PC-9 (cell line): Measurements from ENCODE around the gene KIF5C. TPM values are rescaled to one million over a fixed set of nuclear protein-coding genes. Genes with fewer than 3 reads are reported as not detected.
A peak's percentile ranks its signal among the peaks of the same experiment; 100 is the strongest.

Source experiments
- BruUV-seq: library from RNA; stranded (reverse); fragments of 400-500 nt; replicated peaks from 2 replicates; lab custom pipeline; 2021; lab: Mats Ljungman, UMichigan
- CTCF ChIA-PET: fragments of 300-600 bp; sonication (Branson Sonifier 250); formaldehyde crosslinking; loops from one replicate; lab custom pipeline; 2022; ENCODE audit warnings: antibody characterized with exemption; lab: Charles Lee
- POLR2A ChIA-PET: fragments of 300-600 bp; sonication (Branson Sonifier 250); formaldehyde crosslinking; loops from one replicate; lab custom pipeline; 2022; ENCODE audit warnings: antibody characterized with exemption; ENCODE audit not compliant: unreplicated experiment; lab: Charles Lee
- DNase-seq, 2 experiments: peaks; one replicate each; pipeline versions ENCODE4 v3.0.0 to v3.0.0-alpha.2; 2015 to 2022; ENCODE audit warnings: mixed read lengths in 1 of 2
- H2AFZ ChIP-seq: fragments of 200-600 bp; sonication (generic); 2 replicates; pipeline ENCODE4 v1.8.1; 2017; ENCODE audit warnings: antibody characterized with exemption
- H3F3A ChIP-seq: fragments of 200-600 bp; sonication (generic); 2 replicates; pipeline ENCODE4 v1.8.1; 2017; ENCODE audit warnings: antibody characterized with exemption, mild to moderate bottlenecking, low read depth; ENCODE audit not compliant: insufficient read depth
- H3K27ac ChIP-seq: fragments of 200-600 bp; sonication (generic); 2 replicates; pipeline ENCODE4 v1.6.1; 2016; ENCODE audit warnings: mixed run types
- H3K27me3 ChIP-seq: fragments of 200-600 bp; sonication (generic); 2 replicates; pipeline ENCODE4 v1.6.1; 2016; ENCODE audit warnings: low read depth, mixed run types; ENCODE audit not compliant: insufficient read depth
- H3K36me3 ChIP-seq: fragments of 200-600 bp; sonication (generic); 2 replicates; pipeline ENCODE4 v1.6.1; 2016; ENCODE audit warnings: low read depth, mixed run types
- H3K4me1 ChIP-seq: fragments of 200-600 bp; sonication (generic); replicated peaks from 2 replicates; pipeline ENCODE4 v1.6.1; 2016; ENCODE audit warnings: mixed run types; ENCODE audit not compliant: insufficient read depth
- H3K4me2 ChIP-seq: fragments of 200-600 bp; sonication (generic); 2 replicates; pipeline ENCODE4 v1.6.1; 2017; ENCODE audit warnings: mixed run types
- H3K4me3 ChIP-seq: fragments of 200-600 bp; sonication (generic); 2 replicates; pipeline ENCODE4 v1.6.1; 2016; ENCODE audit warnings: mixed run types
- H3K79me2 ChIP-seq: fragments of 200-600 bp; sonication (generic); 2 replicates; pipeline ENCODE4 v1.6.1; 2017; ENCODE audit warnings: low read depth, mixed run types
- H3K9me2 ChIP-seq: fragments of 200-600 bp; sonication (generic); 2 replicates; pipeline ENCODE4 v1.8.1; 2017; ENCODE audit warnings: mild to moderate bottlenecking; ENCODE audit not compliant: insufficient read depth
- H3K9me3 ChIP-seq: fragments of 200-600 bp; sonication (generic); 2 replicates; pipeline ENCODE4 v1.8.1; 2016; ENCODE audit warnings: low read depth; ENCODE audit not compliant: insufficient read depth
- H4K20me1 ChIP-seq: fragments of 200-600 bp; sonication (generic); 2 replicates; pipeline ENCODE4 v1.8.1; 2017; ENCODE audit not compliant: insufficient read depth
- CTCF ChIP-seq: fragments of 200-600 bp; sonication (generic); conservative IDR thresholded peaks from 2 replicates; pipeline ENCODE4 v1.6.1; 2017; ENCODE audit warnings: mixed run types, antibody characterized with exemption, mild to moderate bottlenecking, moderate library complexity
- EZH2 ChIP-seq: fragments of 200-600 bp; sonication (generic); IDR thresholded peaks from 2 replicates; pipeline ENCODE4 v1.8.0; 2017; ENCODE audit warnings: antibody characterized with exemption, low read depth
- intact Hi-C: fragments of 100-400 bp; cut with micrococcal nuclease; formaldehyde crosslinking; loops from one replicate; pipeline ENCODE4 v1.10.0; 2022; ENCODE audit not compliant: unreplicated experiment
- total RNA-seq: library from RNA; stranded (reverse); gene quantifications from 2 replicates; pipeline ENCODE4 v1.2.3, GENCODE V29; 2021

Gene KIF5C
- total RNA-seq, 1 experiment from 2014 or later, result 0.07 TPM

GRCh38 chr2:149070681-149071320 lies 195.8 kb downstream of the KIF5C start:
- no peaks in the 10 kb centered on the region for H3K36me3 ChIP-seq
- H3K27me3 ChIP-seq, result no peaks in the 10 kb centered on the region
- H3K79me2 ChIP-seq, result peaks cover 61% of the 10 kb centered on the region
- BruUV-seq, result no TSS peak
- peak in 1 of 2 experiments; percentile 79 for DNase-seq
- TF ChIP-seq EZH2 (no peak), CTCF (no peak)
- H3K9me3 ChIP-seq, result no peaks in the 10 kb centered on the region
- no peaks in the 10 kb centered on the region for H4K20me1 ChIP-seq
- H3K4me3 ChIP-seq, result peak overlapping the region; percentile 27; the same call in 1 of the 2 replicates
- H2AFZ ChIP-seq, result peak overlapping the region; percentile 60; the same call in 1 of the 2 replicates
- CTCF ChIA-PET, result no interaction called here
- intact Hi-C loops, result no loop called here
- POLR2A ChIA-PET, result no interaction called here
- H3K4me1 ChIP-seq, result peaks cover 72% of the 10 kb centered on the region
- H3F3A ChIP-seq, result peaks cover 45% of the 10 kb centered on the region
- H3K4me2 ChIP-seq, result peak overlapping the region; percentile 82
- H3K27ac ChIP-seq, result peak overlapping the region; percentile 99
- no peaks in the 10 kb centered on the region for H3K9me2 ChIP-seq

GRCh38 chr2:149075105-149075504 lies 200.1 kb downstream of the KIF5C start:
- H3K27ac ChIP-seq, result peak overlapping the region; percentile 76
- no peak for DNase-seq
- H3K4me3 ChIP-seq, result no peak overlapping the region
- POLR2A ChIA-PET, result no interaction called here
- peaks cover 80% of the 10 kb centered on the region for H3K4me1 ChIP-seq
- H4K20me1 ChIP-seq, result no peaks in the 10 kb centered on the region
- no peaks in the 10 kb centered on the region for H3K36me3 ChIP-seq
- no peaks in the 10 kb centered on the region for H3K9me2 ChIP-seq
- CTCF ChIA-PET, result no interaction called here
- no peaks in the 10 kb centered on the region for H3K9me3 ChIP-seq
- no TSS peak for BruUV-seq
- H3F3A ChIP-seq, result peaks cover 36% of the 10 kb centered on the region
- intact Hi-C loops, result no loop called here
- TF ChIP-seq EZH2 (no peak), CTCF (no peak)
- peaks cover 74% of the 10 kb centered on the region for H3K79me2 ChIP-seq
- no peak overlapping the region for H3K4me2 ChIP-seq
- H3K27me3 ChIP-seq, result no peaks in the 10 kb centered on the region
- no peak overlapping the region for H2AFZ ChIP-seq

- H3K27me3 ChIP-seq, result no peaks in the 10 kb centered on the region
- peaks cover 68% of the 10 kb centered on the region for H3K79me2 ChIP-seq
- DNase-seq, result no peak
- no peaks in the 10 kb centered on the region for H3K36me3 ChIP-seq
- H4K20me1 ChIP-seq, result no peaks in the 10 kb centered on the region
- H3K4me2 ChIP-seq, result peak overlapping the region; percentile 62
- ChIA-PET POLR2A (no interaction called here), CTCF (no interaction called here)
- H2AFZ ChIP-seq, result no peak overlapping the region
- H3F3A ChIP-seq, result peaks cover 34% of the 10 kb centered on the region
- peaks cover 80% of the 10 kb centered on the region for H3K4me1 ChIP-seq
- no peaks in the 10 kb centered on the region for H3K9me3 ChIP-seq
- intact Hi-C loops, result no loop called here
- no peak overlapping the region for H3K4me3 ChIP-seq
- no peaks in the 10 kb centered on the region for H3K9me2 ChIP-seq
- BruUV-seq, result no TSS peak
- peak overlapping the region; percentile 76 for H3K27ac ChIP-seq
- TF ChIP-seq CTCF (no peak), EZH2 (no peak)
These were observed 200.8 kb downstream of the KIF5C start for GRCh38 chr2:149075853-149076252.

Other genes starting within 250 kb of the KIF5C start
- 15.8 and 29.8 TPM in 2 replicates for gene EPC2, start 230.5 kb upstream of the KIF5C start, total RNA-seq
- 10.0 and 12.7 TPM in 2 replicates for gene LYPD6B, start 163.5 kb downstream of the KIF5C start, total RNA-seq